OCI-LY1 (cell line): ENCODE data around the gene EQTN.

ENCODE experiments used
- H2AFZ ChIP-seq: fragments of 200-600 bp; sonication (generic), shearing (Covaris generic); 2 replicates; pipeline ENCODE4 v1.6.0; 2014; ENCODE audit warnings: antibody characterized with exemption, mild to moderate bottlenecking, low read length
- H3F3A ChIP-seq: fragments of 200-600 bp; sonication (generic), shearing (Covaris generic); 2 replicates; pipeline ENCODE4 v1.6.0; 2014; ENCODE audit warnings: mild to moderate bottlenecking, antibody characterized with exemption, low read length, moderate library complexity; ENCODE audit not compliant: insufficient read depth
- H3K27ac ChIP-seq: fragments of 200-600 bp; sonication (generic); 2 replicates; pipeline ENCODE4 v1.5.1; 2014; ENCODE audit warnings: low read length, mixed run types, mild to moderate bottlenecking, low read depth; ENCODE audit not compliant: poor library complexity, severe bottlenecking
- H3K27me3 ChIP-seq: fragments of 200-600 bp; sonication (generic); 2 replicates; pipeline ENCODE4 v1.6.0; 2014; ENCODE audit warnings: antibody characterized with exemption, mild to moderate bottlenecking, low read length, moderate library complexity; ENCODE audit not compliant: insufficient read depth
- H3K36me3 ChIP-seq: fragments of 200-600 bp; sonication (generic); 2 replicates; pipeline ENCODE4 v1.6.1; 2014; ENCODE audit warnings: mild to moderate bottlenecking, antibody characterized with exemption, low read length, moderate library complexity, mixed read lengths; ENCODE audit not compliant: insufficient read depth
- H3K4me1 ChIP-seq: fragments of 200-600 bp; sonication (generic); 2 replicates; pipeline ENCODE4 v1.5.1; 2014; ENCODE audit warnings: mild to moderate bottlenecking, low read length, moderate library complexity; ENCODE audit not compliant: insufficient read depth, severe bottlenecking
- H3K4me2 ChIP-seq: fragments of 200-600 bp; sonication (generic), shearing (Covaris generic); 2 replicates; pipeline ENCODE4 v1.6.1; 2014; ENCODE audit warnings: low read length
- H3K4me3 ChIP-seq: fragments of 200-600 bp; sonication (generic); 2 replicates; pipeline ENCODE4 v1.5.1; 2014; ENCODE audit warnings: low read length, low read depth, mild to moderate bottlenecking, mixed read lengths; ENCODE audit not compliant: poor library complexity, severe bottlenecking
- H3K79me2 ChIP-seq: fragments of 200-600 bp; shearing (Covaris generic); 2 replicates; pipeline ENCODE4 v1.6.1; 2016; ENCODE audit warnings: mixed run types, low read length, mixed read lengths; ENCODE audit not compliant: insufficient read depth
- H3K9ac ChIP-seq: fragments of 200-600 bp; sonication (generic), shearing (Covaris generic); 2 replicates; pipeline ENCODE4 v1.6.1; 2014; ENCODE audit warnings: mild to moderate bottlenecking, low read length, mixed read lengths
- H3K9me2 ChIP-seq: fragments of 200-600 bp; sonication (generic), shearing (Covaris generic); 2 replicates; pipeline ENCODE4 v1.6.1; 2014; ENCODE audit warnings: low read depth, mild to moderate bottlenecking, low read length, mixed read lengths
- H3K9me3 ChIP-seq: fragments of 200-600 bp; shearing (Covaris generic); 2 replicates; pipeline ENCODE4 v1.6.1; 2014; ENCODE audit warnings: low read length, mixed read lengths
- H4K20me1 ChIP-seq: fragments of 200-600 bp; sonication (generic), shearing (Covaris generic); 2 replicates; pipeline ENCODE4 v1.6.0; 2016; ENCODE audit warnings: mild to moderate bottlenecking, low read length; ENCODE audit not compliant: insufficient read depth
- EZH2 ChIP-seq: fragments of 200-600 bp; sonication (generic), shearing (Covaris generic); IDR thresholded peaks from 2 replicates; pipeline ENCODE4 v1.8.0; 2017; ENCODE audit warnings: borderline replicate concordance, mixed run types, mild to moderate bottlenecking, antibody characterized with exemption, low read length, moderate library complexity, mixed read lengths
- TF ChIP-seq, protein P1 (sequence below): fragments of 200-600 bp; sonication (generic), shearing (Covaris generic); IDR thresholded peaks from 2 replicates; pipeline ENCODE4 v1.5.1; 2017; ENCODE audit warnings: mild to moderate bottlenecking, antibody characterized with exemption, low read length, moderate library complexity, mixed read lengths

Gene EQTN

DNA sequence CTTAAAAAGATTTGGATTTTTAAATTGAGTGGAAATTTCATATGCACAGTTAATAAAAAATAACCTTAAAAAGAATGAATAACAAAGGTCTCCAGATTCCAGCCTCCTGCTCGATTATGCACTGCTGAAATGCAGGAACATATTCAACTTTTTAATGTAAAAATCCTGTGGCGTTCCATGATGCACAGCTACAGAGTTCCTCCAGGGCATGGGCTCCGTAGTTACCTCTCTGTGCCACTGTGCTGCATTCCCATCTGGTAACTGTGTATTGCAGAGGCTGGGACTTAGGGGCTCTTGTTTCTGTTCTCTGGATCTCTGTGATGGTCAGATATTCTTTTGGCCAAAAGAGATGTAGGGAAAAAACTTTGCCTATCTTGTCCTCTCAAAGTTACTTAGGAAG lies 31.5 kb upstream of the EQTN start:
- H4K20me1 ChIP-seq, result no peaks in the 10 kb centered on the region
- H3K9me3 ChIP-seq, result no peaks in the 10 kb centered on the region
- H3K27me3 ChIP-seq, result no peaks in the 10 kb centered on the region
- H3K27ac ChIP-seq, result no peak overlapping the region
- no peaks in the 10 kb centered on the region for H3K4me1 ChIP-seq
- no peak overlapping the region for H3K4me3 ChIP-seq
- no peaks in the 10 kb centered on the region for H3F3A ChIP-seq
- TF ChIP-seq, protein P1, sequence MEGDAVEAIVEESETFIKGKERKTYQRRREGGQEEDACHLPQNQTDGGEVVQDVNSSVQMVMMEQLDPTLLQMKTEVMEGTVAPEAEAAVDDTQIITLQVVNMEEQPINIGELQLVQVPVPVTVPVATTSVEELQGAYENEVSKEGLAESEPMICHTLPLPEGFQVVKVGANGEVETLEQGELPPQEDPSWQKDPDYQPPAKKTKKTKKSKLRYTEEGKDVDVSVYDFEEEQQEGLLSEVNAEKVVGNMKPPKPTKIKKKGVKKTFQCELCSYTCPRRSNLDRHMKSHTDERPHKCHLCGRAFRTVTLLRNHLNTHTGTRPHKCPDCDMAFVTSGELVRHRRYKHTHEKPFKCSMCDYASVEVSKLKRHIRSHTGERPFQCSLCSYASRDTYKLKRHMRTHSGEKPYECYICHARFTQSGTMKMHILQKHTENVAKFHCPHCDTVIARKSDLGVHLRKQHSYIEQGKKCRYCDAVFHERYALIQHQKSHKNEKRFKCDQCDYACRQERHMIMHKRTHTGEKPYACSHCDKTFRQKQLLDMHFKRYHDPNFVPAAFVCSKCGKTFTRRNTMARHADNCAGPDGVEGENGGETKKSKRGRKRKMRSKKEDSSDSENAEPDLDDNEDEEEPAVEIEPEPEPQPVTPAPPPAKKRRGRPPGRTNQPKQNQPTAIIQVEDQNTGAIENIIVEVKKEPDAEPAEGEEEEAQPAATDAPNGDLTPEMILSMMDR, result no peak
- no peaks in the 10 kb centered on the region for H3K36me3 ChIP-seq
- H3K4me2 ChIP-seq, result no peak overlapping the region
- no peak overlapping the region for H3K9ac ChIP-seq
- no peaks in the 10 kb centered on the region for H3K9me2 ChIP-seq
- no peaks in the 10 kb centered on the region for H3K79me2 ChIP-seq
- H2AFZ ChIP-seq, result no peak overlapping the region

DNA sequence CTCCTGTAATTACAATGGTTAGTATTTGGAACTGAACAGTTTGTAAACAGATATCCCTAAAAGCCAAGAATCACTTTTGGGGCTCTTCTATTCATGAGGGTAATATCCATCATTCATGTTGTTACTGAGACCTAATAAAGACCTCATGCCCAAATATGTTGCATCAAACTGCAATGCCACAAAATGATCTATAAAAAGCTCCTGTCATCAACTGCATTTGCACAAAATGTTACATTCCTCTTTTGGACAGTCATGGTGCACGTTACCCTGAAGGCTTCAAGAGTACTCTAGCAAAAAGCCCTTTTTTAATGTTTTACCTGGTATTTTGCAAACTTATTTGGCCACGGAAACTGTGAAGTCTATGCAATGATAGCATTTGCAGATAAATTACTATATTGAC lies 14.2 kb upstream of the EQTN start:
- no peaks in the 10 kb centered on the region for H3K79me2 ChIP-seq
- H3K4me3 ChIP-seq, result no peak overlapping the region
- H3K9ac ChIP-seq, result no peak overlapping the region
- H3F3A ChIP-seq, result no peaks in the 10 kb centered on the region
- H3K9me3 ChIP-seq, result no peaks in the 10 kb centered on the region
- TF ChIP-seq EZH2, result no peak
- TF ChIP-seq, protein P1, result no peak
- no peak overlapping the region for H3K4me2 ChIP-seq
- no peaks in the 10 kb centered on the region for H3K27me3 ChIP-seq
- no peaks in the 10 kb centered on the region for H3K36me3 ChIP-seq
- no peaks in the 10 kb centered on the region for H4K20me1 ChIP-seq
- H2AFZ ChIP-seq, result no peak overlapping the region
- no peaks in the 10 kb centered on the region for H3K4me1 ChIP-seq
- no peaks in the 10 kb centered on the region for H3K9me2 ChIP-seq
- H3K27ac ChIP-seq, result no peak overlapping the region

DNA sequence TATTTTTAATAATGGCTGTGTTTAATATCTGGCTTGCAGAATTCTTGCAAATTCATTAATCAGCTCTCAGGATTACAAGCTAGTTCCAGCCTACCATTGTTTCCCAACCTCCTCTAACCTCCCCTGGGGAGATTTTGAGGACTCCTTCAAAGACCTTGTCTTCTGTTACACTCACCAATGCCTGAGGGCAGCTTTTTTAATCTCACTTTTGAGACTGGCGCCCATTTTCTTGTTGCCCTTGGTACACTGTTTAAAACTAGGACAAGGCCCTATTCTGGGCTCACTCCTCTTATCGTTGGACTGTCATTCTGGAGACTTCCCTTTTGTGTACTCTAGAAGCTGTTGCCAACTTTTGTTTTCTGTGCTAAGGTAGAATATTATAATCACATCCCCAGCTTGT lies 13.6 kb upstream of the EQTN start:
- H3K9me2 ChIP-seq, result no peaks in the 10 kb centered on the region
- no peaks in the 10 kb centered on the region for H3K79me2 ChIP-seq
- H3K4me1 ChIP-seq, result no peaks in the 10 kb centered on the region
- H4K20me1 ChIP-seq, result no peaks in the 10 kb centered on the region
- no peaks in the 10 kb centered on the region for H3F3A ChIP-seq
- H3K36me3 ChIP-seq, result no peaks in the 10 kb centered on the region
- H3K27me3 ChIP-seq, result no peaks in the 10 kb centered on the region
- H3K27ac ChIP-seq, result no peak overlapping the region
- no peaks in the 10 kb centered on the region for H3K9me3 ChIP-seq
- H3K9ac ChIP-seq, result no peak overlapping the region
- TF ChIP-seq EZH2, result no peak
- TF ChIP-seq, protein P1, result no peak
- no peak overlapping the region for H3K4me3 ChIP-seq
- no peak overlapping the region for H2AFZ ChIP-seq
- no peak overlapping the region for H3K4me2 ChIP-seq
